GM19043 (cell line): ENCODE data around the gene CHST2.

Source experiments
- ATAC-seq: cut with Tn5 transposase; IDR thresholded peaks from one replicate; pipeline ENCODE4 v1.9.1; 2021; ENCODE audit warnings: low read depth; ENCODE audit not compliant: unreplicated experiment

Gene CHST2

DNA sequence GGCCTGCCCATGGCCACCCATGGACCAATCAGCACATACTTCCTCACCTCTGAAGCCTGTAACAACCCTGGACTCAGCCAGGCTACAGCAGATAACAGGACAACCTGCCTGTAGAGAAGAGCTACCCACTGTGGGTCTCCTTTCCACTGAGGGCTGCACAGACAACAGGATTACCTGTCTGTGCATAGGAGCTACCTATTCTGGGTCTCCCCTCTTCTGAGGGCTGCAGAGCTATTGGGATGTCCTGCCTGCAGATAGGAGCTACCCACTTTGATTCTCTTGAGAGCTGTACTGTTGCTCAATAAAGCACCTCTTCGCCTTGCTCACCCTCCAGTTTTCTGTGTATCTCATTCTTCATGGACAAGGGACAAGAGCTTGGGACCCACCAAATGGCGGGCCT lies 23.8 kb upstream of the CHST2 start:
- ATAC-seq, result no peak

DNA sequence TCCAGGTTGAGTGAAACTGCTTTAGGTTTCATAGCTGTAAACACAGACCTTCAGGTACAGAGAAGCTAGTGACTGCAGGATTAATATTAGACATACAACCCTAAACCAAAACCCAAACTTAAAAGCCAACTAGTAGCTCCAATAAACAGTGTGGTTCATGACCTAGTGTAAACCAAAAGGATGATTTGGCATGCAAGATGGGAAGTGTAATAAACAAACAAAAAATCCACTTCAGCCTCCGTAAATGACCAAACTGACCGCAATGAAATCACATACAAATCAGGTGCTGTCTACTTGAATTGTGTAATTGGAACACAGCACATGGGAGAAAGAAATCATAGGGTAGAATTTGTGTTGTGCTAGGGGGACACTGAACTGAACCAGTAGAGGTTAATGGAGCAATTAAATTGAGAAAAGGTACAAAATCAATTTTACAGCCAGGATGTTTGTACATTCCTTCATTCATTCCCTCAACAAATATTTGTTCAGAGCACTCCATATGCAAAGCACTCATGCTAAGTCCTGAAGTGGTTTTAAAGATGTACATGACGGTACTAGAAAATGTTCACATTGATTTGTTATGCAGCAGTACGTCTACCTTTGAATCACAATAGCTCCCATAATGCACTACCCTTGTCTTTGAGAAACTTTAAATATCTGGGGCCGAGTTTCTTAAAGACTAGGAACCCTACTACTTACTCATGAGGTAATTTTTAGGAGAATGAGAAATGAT lies 21.4 kb upstream of the CHST2 start:
- no peak for ATAC-seq

DNA sequence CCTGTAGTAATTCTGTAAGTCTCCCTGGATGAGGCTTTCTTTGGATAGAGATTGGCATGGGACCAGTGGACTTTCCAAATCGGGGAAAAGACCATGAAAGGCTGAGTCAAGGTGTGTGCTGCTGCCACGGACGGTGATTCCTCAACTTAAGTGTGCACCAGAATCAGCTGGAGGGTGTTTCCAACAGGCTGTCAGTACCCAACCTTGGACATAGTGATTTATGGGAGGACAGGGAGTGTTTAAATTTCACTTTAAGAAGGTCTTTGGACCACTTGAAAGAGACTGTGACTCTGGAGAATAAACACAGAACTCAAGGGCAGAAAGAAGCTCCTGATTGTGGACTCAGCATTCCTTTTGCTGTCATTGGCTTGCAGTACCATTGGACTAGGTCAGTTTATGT lies 20.4 kb upstream of the CHST2 start:
- no peak for ATAC-seq

DNA sequence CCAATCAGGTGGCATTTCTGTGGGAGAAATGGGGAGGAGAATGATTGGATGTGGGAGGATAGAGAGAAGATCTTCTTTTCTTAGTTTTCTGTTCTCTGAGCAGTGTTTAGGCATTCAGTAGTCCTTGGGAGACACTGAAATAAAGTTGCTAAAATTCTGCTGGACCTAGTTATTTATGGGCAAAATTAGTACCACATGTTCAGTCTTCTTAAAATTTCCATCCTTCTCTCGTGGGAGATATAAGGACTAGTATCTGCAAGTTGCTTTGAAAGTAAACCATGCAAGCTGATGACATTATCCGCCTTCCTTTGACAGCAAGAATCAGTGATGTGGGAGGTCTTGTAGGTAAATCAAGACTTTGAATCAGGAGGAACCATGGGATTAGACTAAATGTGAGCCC lies 19.9 kb upstream of the CHST2 start:
- ATAC-seq, result no peak

DNA sequence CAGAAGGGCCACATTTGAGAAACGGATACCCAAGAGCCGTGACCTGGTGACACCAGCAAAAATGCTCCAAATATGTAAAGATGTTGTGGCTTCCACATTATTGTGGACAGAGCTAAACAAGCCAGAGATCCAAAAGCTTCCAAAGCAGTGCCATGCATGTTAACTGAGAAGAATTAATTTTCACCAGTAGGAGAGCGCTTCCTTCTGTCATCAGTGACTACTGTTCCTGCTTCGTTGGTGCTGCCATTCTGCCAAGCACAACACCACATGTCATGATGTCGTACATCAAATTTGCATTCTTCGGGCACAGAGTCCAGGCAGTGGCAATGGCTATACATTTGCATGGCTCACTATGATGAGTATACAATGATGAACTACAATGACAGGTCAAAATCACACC lies 19.1 kb upstream of the CHST2 start:
- ATAC-seq, result no peak

DNA sequence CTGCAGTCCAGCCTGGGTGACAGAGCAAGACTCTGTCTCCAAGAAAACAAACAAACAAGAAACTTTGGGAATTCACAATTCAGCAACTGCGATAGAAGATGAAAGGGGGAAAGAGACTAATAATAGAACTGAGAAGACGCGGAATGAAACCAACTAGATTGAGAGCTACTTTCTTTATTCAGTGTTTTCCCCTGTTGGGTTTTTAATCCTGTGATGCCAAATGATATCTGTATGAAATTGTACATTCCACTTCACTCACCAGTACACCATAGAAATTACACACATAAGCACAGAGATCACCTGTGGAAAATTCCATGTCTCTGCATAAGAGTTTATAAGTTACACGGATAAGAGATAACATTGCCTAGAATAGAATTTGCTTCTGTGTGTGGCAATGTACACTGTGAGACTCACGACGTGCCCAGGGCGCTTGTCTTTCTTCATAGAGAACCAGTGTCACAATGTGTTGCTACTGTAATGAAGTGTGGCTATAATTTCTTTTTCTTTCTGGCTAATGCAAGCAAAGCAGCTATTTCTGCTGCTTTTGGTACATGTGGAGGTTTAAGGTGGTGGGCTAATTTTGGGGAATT lies 17.7 kb upstream of the CHST2 start:
- no peak for ATAC-seq

DNA sequence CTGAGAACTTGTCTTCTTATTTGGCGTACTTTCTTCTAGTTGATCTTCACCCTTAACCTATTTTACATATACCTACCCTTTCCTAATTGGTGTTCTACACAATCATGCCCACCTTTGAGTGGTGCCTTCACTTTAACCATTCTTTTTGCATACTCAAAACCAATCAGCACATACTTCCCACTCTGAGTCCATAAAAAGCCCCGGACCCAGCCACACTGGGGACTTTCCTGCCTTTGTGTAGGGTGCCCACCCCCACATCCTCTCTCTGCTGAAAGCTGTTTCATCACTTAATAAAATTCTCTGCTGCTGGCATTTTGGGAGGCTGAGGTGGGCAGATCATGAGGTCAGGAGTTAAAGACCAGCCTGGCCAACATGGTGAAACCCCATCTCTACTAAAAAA lies 15.9 kb upstream of the CHST2 start:
- ATAC-seq, result no peak

DNA sequence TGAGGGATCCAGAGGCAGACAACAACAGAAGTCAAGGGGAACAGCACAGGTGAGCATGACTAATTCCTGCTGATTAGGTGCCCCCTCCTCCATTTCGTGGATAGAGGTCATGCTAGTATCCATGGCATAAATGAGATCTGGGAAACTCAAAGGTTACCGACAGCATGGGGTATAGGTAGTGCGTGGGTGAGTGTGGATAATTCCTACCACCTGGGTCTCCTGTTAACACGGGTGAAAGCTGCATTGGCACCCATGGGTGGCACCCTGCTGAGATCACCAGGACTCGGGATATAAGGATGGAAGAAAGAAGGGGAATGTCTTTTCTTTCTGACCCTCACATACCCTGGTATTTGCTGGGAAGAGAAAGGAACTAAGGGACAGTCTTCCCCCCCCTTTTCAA lies 14.4 kb upstream of the CHST2 start:
- ATAC-seq, result no peak

DNA sequence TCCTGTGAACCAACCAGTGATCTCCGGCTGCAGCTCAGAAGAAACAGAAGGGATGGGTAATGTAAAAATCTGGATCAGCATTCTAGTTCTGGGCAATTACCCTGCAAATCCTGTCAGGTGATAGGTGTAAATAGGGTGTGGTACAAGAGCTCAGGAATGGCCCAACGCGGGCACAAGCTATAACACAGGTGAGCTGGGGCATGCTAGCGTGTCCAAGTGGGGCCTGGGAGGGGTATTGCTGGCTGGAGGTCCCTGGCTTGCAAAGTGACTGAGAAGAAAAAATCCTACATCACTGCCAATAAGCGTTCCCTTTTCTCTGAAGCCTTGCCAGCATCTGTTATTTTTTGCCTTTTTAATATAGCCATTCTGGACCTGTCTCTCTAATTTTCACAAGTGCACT lies 9.7 kb upstream of the CHST2 start:
- no peak for ATAC-seq

DNA sequence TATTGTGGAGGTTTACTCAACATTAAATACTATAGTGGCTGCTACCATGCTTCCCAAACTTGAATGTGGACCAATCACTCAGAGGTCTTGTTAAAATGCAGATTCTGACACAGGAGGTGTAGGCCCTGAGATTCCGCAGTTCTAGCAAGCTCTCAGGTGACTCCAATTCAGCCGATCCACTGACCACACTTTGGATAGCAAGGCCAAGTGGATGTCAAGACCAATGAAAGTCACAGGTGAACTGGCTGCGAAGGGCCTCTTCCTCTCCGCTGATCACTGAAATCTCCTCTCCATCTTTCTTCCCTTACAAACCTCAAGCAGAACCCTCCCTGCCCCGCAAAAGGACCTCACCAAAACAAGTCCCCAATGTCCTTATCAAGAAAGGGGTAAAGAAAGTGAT lies 9.2 kb upstream of the CHST2 start:
- no peak for ATAC-seq

DNA sequence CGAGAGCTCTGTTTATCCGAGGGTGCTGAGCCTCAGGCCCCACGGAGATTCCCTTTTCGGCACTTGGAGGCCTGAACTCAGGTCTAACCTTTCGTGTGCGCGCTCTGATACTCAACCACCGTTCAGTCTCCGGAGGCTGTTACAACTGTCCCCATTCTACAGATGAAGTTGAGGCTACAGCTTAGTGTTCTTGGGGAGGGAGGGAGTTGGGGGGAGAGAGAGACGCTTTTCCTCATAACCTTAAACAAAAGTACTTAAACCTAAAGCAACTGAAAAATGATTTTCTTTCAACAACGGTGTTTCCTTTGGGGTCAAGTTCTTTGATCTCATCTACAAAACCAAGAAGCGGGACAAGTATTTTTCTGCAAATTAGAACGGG lies 952 bp upstream of the CHST2 start:
- no peak for ATAC-seq

DNA sequence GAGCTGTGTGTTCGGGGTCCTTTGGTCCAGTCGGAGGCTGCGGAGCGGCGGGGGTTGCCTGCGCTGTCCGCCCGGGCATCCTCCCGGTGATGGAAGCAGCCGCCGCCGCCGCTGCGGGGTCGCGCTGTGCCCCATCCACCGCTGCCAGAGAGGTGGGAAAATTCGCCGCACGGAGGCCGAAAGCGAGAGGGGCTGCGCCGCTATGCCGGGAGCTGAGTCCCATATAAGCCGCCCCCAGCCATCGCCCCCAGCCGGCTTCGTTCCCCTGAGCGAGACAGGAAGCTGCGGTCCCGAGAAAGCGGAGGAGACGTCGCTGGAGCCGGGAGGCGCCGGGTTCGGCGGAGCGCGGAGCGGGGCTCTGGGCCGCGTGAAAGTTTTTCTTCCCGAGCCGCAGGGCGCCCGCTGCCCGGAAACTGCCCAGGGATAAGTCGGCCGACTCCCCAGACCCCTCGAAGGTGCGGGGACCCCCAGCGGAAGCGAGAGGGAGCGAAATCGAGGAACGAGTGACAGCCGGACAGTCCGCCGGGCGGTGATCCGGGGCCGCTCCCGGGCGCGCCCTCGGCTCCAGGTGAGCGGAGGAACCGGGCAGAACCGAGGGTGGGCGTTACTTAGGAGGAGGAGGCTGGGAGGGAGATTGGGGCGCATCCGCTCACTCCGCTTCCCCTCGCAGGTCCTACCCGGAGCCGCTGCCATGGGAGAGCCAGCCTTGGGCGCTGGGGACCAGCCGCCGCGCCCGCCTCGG lies 574 bp downstream of the CHST2 start:
- ATAC-seq, result no peak

DNA sequence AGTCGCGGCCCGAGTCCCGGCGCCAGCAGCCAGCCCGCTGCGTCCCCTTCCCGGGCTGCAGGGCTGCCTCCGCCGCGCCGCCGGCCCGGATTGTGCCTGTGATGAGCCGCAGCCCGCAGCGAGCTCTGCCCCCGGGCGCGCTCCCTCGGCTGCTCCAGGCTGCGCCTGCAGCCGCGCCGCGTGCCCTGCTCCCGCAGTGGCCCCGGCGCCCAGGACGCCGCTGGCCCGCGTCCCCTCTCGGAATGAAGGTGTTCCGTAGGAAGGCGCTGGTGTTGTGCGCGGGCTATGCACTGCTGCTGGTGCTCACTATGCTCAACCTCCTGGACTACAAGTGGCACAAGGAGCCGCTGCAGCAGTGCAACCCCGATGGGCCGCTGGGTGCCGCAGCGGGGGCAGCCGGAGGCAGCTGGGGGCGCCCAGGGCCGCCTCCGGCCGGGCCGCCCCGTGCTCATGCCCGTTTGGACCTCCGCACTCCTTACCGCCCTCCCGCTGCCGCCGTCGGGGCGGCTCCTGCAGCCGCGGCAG lies 1.2 kb downstream of the CHST2 start:
- peak; percentile 35 for ATAC-seq

DNA sequence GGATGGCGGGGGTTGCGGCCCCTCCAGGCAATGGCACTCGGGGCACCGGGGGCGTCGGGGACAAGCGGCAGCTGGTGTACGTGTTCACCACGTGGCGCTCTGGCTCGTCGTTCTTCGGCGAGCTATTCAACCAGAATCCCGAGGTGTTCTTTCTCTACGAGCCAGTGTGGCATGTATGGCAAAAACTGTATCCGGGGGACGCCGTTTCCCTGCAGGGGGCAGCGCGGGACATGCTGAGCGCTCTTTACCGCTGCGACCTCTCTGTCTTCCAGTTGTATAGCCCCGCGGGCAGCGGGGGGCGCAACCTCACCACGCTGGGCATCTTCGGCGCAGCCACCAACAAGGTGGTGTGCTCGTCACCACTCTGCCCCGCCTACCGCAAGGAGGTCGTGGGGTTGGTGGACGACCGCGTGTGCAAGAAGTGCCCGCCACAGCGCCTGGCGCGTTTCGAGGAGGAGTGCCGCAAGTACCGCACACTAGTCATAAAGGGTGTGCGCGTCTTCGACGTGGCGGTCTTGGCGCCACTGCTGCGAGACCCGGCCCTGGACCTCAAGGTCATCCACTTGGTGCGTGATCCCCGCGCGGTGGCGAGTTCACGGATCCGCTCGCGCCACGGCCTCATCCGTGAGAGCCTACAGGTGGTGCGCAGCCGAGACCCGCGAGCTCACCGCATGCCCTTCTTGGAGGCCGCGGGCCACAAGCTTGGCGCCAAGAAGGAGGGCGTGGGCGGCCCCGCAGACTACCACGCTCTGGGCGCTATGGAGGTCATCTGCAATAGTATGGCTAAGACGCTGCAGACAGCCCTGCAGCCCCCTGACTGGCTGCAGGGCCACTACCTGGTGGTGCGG lies 1.9 kb downstream of the CHST2 start:
- ATAC-seq, result peak; percentile 18

DNA sequence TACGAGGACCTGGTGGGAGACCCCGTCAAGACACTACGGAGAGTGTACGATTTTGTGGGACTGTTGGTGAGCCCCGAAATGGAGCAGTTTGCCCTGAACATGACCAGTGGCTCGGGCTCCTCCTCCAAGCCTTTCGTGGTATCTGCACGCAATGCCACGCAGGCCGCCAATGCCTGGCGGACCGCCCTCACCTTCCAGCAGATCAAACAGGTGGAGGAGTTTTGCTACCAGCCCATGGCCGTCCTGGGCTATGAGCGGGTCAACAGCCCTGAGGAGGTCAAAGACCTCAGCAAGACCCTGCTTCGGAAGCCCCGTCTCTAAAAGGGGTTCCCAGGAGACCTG lies 2.5 kb downstream of the CHST2 start:
- ATAC-seq, result no peak

DNA sequence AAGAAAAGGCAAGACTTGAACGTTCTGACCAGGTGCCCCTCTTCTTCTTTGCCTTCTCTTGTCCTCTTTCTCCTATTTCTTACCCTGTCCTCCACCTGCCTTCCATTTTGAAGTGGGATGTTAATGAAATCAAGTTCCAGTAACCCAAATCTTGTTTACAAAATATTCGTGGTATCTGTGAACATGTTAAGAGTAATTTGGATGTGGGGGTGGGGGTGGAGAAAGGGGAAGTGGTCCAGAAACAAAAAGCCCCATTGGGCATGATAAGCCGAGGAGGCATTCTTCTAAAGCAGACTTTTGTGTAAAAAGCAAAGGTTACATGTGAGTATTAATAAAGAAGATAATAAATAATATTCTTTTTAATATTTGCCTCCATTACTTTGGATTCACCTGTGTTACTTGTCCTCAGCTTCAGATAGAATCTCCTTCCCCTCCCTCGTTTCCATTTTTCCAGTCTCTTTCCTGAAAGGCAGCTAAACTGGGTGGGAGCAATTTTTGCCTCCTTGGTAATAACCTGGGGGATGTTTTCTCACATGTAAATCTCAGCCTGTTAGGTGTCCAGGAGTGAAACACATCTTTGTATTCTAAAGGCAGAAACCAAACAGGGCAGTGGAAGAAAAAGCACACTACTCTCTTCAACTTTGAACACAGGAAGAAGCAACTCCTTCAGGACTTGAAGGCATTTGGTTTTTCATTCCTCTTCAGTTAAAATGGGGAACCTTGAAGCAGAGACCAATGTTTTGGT lies 3.2 kb downstream of the CHST2 start:
- ATAC-seq, result no peak

DNA sequence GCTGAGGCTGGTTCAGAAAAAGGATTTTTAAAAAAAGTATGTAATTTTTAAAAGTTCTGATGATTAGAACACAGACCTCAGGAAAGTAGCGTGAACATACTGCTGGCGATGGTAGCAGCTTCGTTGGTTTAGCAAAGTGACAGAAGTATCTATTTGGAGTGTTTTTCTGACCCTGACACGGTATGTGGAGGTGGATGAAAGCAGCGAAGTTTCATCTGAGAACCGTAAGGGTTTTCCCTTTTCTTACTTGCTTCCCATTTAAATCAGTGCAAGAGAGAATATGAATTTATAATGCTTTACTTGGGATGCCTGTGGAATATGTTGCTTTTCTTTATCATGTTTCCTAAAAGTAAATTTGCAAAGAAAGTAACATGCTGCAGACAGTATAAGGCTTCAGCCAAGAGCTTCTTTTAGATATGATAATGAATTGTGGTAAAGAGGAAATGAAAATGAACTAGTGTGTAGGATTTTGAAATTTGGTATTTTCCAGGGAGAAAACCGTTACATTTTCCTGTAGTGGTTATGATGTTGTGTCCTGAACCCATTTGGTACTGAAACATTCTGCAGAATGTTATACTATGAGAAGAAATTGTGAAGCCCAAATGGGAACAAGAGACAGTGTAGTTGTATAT lies 3.9 kb downstream of the CHST2 start:
- no peak for ATAC-seq

DNA sequence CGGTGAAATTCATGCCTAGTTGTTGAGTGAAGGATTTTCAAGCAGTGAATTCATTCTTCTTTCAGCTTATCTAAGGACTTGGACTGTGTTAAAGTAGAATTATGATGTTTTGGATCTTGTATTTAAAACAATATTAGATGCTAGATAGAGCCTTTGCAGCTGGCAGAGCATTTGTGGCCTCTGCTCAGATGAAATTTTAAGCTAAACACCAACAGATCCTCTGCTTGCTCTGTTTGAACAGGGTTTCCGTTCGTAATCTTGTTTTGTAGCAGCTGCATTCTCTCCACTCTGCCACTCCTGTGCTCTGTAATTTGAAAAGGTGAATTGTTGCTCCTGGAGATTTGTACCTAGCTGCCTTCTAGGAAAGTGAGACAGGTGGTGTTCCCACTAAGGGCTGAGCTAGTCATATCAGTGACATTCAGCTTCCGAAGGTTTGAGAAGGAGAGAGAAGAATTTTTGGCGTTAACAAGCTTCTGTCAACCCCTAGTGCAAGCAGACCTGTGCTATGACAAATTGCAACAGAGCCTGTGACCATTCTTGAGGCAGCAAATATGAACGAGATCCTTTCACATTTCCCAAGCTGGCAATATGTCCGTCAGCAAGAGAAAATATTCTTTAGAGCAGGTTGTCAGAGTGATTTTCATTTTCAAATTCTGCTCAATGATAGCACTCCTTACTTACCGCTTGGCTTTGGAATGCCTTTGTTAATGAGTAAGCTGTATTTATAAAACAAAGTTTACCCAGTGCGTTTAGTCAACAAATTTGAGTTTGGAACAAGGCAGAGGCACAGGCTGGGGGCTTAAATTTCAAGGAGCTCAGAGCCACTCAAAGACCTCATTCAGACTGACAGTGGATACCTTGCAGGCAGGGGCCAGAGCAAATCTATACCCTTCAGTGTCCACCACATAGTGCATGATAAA lies 5.3 kb downstream of the CHST2 start:
- ATAC-seq, result no peak

DNA sequence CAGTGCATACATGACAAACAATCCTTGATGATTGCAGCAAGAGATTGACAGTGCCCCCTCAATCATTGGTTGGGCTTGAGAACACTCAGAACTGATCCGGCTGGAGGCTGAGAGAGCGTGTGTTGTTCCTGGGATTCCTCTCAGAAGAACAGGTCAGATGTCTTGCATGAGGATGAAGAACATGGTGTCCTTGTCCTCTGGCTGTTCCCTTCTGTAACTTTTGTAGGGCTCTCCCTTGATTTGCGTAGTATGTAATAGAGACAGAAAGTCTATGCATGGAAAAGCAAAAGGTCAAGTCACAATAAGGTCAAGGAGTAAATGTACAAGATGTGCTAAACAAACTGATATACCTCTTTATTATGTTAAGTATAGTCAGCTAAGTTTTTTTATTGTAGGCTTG lies 8.2 kb downstream of the CHST2 start:
- ATAC-seq, result no peak
